ENCODE results near the gene ATP6V0C.

ATP6V0C gene

DNA sequence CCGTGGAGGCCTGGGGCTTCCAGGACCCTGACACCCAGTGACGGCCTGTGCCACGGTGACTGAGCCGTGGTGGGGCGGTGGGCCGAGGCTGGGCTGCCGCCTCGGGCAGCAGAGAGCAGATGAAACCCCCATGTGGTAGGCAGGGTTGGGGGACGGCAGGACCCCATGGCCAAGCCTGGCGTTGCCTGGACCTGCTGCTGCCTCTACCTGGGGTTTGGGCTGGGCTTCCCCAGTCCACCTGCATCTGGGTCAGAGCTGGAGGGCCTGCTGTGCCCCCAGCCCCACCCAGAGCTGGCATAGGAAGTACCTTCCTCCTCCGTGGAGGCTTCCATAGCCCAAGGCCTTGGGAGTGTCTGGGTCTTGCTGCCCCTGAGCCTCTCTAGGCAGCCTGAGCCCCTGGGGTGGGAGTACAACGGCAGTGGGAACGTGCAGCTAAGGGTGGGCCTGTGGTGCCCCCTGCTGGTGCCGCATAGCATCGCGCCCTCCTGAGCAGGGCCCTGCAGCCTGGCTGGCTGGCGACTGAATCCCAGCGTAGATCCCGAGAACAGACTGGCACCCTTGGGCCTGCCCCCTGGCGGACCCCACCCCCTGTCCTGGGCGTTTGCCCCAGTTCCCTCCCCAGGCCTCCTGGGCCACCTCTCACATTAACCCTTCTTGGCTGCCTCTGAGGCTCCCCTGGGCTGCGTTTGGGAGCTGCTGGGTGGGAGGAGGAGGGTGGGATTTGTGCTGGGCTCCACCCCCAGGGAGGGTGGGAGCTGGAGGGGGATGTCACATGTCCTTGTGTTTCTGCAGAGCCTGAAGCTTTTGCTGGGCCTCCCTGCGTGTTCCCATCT is 12.6 kb upstream of the ATP6V0C start:
- Histone ChIP-seq H3K36me3 (ENCODE audit: insufficient read depth, low read length) (peaks cover 19% of the 10 kb centered on the region), H2AFZ (ENCODE audit: low read depth, low read length) (peak overlapping the region; percentile 15), H3K4me1 (ENCODE audit: insufficient read depth, low read length) (peaks cover 13% of the 10 kb centered on the region), H3K4me3 (ENCODE audit: low read length) (peak overlapping the region; percentile 28), H3K27me3 (ENCODE audit: insufficient read depth, low read length) (no peaks in the 10 kb centered on the region), H3K9me3 (ENCODE audit: low read length) (no peaks in the 10 kb centered on the region)

DNA sequence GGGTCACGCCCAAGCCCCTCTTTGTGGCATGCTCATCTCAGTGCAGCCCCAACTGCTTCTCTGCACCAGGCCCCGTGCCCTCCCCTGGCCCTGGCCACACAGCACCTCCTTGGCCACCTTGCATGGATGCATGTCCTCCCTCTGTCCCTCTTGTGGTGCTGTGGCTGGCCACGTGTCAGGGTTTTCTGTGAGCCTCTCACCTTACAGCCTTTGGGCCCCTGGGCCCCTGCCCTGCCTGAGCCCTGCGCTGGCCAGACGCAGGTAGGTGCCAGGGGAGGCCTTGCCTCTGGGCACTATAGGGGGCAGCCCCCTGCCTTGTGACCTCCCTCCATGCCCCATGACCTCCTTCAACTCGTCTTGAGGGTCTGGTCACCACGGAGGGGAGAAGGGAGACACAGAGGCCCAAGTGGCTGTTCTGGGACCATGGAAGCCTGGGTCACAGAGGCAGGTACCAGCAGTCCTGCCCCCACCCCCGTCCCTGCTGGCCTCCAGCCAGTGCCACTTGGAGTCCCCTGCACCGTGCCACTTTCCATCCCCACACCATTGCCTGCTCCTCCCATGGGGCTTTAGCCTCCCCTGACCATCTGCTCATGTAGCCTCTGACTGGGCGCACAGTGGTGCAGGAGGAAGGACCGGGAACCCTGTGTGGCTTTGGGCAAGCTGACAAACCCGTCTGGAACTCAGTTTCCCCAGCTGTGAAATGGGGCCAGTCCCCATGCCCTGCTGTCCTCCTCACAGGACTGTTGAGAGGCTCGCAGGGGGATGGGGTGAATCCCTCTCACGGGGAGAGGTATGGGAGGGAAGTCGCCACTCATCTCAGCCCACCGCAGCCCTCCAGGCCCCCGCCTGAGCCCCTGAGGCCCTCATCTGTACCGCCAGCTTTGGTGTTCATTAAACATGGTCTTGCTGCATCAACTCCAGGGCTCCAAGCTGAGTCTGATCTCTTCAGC is 11.5 kb upstream of the ATP6V0C start:
- H3K4me3 ChIP-seq (ENCODE audit: low read length): no peak overlapping the region
- peaks cover 13% of the 10 kb centered on the region for H3K4me1 ChIP-seq (ENCODE audit: insufficient read depth, low read length)
- H3K27me3 ChIP-seq (ENCODE audit: insufficient read depth, low read length): no peaks in the 10 kb centered on the region
- H3K36me3 ChIP-seq (ENCODE audit: insufficient read depth, low read length): peaks cover 8% of the 10 kb centered on the region
- H3K9me3 ChIP-seq (ENCODE audit: low read length): no peaks in the 10 kb centered on the region
- H2AFZ ChIP-seq (ENCODE audit: low read depth, low read length): peak overlapping the region; percentile 15

DNA sequence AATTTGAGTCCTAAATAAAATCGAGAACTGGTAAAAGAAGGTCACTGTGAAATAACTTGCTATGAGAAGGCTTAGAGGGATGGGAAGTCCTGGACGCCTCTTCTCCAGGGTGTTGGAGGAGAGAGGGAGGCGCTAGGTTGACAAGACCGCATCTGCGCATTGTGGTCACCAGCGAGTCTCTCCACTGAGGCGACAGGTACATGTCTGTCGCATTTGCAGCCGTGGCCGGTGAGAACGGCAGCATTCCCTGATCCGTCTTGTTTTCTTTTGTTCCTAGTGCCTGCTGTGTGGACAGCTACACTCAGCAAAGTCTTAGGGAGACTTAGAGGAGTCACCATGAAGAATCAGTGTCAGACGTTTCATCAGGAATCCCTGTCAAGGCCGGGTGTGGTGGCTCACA is 8.1 kb upstream of the ATP6V0C start:
- Histone ChIP-seq H3K9me3 (ENCODE audit: low read length) (no peaks in the 10 kb centered on the region), H2AFZ (ENCODE audit: low read depth, low read length) (no peak overlapping the region), H3K36me3 (ENCODE audit: insufficient read depth, low read length) (no peaks in the 10 kb centered on the region), H3K4me3 (ENCODE audit: low read length) (no peak overlapping the region), H3K4me1 (ENCODE audit: insufficient read depth, low read length) (peaks cover 18% of the 10 kb centered on the region), H3K27me3 (ENCODE audit: insufficient read depth, low read length) (no peaks in the 10 kb centered on the region)

DNA sequence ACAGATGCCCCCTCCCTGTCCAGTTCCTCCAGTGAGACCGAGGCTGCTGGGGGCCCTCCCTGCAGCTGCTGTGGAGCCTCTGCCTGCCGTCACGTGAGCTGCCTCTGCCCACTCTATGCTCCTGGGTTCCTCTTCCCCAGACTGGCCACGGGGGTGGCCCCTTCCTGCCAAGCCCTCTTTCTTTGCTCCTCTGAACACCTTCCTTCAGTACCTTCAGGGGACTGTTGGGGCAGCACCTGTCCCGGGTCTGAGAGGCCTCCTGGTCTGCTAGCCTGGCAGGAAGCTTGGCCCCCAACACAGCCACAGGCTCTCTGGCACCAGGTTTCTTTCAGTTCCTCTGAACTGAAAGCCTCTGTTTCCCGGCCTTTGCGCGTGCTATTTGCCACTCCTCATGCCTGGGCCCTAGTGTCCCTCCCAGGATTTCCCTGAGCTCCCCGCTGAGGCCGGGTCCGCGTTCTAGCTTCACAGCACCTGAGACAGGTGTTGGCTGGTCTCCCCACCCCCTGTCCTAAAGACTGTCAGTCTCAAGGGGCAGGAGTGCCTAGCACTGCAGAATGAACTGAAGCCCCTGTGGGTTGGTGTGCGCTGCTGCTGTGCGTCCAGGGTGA is 6.6 kb upstream of the ATP6V0C start:
- Histone ChIP-seq H3K4me1 (ENCODE audit: insufficient read depth, low read length) (peaks cover 6% of the 10 kb centered on the region), H3K4me3 (ENCODE audit: low read length) (no peak overlapping the region), H3K9me3 (ENCODE audit: low read length) (no peaks in the 10 kb centered on the region), H2AFZ (ENCODE audit: low read depth, low read length) (no peak overlapping the region), H3K36me3 (ENCODE audit: insufficient read depth, low read length) (no peaks in the 10 kb centered on the region), H3K27me3 (ENCODE audit: insufficient read depth, low read length) (no peaks in the 10 kb centered on the region)

DNA sequence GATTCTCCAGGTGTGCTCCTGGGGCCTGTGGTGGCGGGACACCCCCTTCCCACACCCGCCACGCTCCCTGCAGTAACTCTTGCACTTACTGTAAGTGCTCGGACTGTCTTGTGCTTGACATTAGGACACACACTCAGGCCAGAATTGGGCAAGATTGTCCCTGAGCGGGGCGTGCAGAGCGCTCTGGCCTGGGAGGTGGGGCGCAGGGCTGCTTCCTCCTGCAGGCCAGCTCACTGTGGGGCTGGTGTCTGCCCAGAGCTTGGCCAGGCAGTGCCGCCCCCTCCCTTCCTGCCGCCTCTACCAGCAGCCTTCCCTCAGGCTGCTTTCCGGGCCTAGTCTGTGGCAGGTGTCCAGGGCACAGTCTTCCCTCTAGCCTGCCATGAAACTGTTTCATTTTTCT is 6.1 kb upstream of the ATP6V0C start:
- H3K9me3 ChIP-seq (ENCODE audit: low read length): no peaks in the 10 kb centered on the region
- peaks cover 7% of the 10 kb centered on the region for H3K4me1 ChIP-seq (ENCODE audit: insufficient read depth, low read length)
- no peaks in the 10 kb centered on the region for H3K36me3 ChIP-seq (ENCODE audit: insufficient read depth, low read length)
- H2AFZ ChIP-seq (ENCODE audit: low read depth, low read length): no peak overlapping the region
- no peak overlapping the region for H3K4me3 ChIP-seq (ENCODE audit: low read length)
- no peaks in the 10 kb centered on the region for H3K27me3 ChIP-seq (ENCODE audit: insufficient read depth, low read length)

DNA sequence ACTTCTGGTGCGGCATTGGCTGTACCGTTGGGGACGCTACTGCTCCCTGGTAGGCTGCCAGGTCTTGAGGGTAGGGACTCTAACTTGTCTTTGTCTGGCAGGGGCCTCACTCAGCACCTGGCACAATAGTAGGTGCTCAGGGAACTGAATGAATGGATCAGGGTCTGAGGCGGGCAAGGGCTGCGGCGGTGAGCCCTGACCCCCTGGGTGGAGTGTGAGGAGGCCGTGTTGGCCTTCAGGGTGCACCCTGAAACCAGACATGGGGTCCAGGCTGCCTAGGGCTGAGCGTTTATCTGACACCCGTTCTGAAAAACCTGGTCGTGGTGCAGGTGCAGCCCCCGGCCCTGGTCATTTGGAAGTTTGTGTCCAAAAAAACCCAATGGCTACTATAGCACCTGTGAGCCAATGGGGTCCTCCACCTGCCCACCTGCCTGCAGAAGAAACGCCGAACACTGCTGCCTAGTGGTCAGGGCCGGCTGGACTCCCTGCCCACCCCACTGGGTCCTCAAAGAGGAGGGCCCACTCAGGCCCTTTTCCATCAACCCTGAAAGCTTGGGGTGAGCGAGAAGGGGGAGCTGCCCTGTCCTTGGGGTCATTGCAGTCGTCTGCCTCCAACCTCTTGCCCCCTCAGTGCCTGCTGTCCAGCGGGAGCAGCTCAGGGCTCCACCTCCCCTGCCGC is 4.9 kb upstream of the ATP6V0C start:
- Histone ChIP-seq H2AFZ (ENCODE audit: low read depth, low read length) (no peak overlapping the region), H3K27me3 (ENCODE audit: insufficient read depth, low read length) (no peaks in the 10 kb centered on the region), H3K4me3 (ENCODE audit: low read length) (no peak overlapping the region), H3K4me1 (ENCODE audit: insufficient read depth, low read length) (peaks cover 14% of the 10 kb centered on the region), H3K36me3 (ENCODE audit: insufficient read depth, low read length) (no peaks in the 10 kb centered on the region), H3K9me3 (ENCODE audit: low read length) (no peaks in the 10 kb centered on the region)

DNA sequence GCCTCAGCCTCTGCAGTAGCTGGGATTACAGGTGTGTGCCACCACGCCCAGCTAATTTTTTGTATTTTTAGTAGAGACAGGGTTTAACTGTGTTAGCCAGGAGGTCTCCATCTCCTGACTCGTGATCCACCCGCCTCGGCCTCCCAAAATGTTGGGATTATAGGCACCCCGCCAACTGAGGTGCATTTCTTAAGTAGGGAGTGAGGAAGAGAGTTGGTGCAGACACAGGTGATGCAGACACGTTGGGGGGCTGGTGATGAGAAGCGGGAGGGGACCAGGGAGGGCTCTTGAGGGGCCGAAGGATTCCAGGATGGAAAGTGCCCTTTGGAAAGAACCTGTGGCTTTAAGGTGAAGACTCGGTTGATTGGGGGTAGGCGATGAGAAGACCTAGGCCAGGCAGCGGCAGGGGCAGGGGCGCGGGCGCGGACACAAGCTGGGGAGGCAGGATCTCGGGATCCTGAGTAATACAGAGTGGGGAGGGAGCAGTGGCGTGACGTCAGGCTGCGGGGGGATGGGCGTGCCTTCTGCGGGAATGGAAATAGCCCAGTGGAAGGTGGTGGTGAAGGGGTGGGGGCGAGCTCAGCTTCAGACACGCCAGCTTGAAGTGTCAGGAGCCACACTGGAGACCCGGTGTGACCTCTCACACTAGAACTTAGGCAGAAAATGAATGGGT is 2.5 kb upstream of the ATP6V0C start:
- Histone ChIP-seq H3K27me3 (ENCODE audit: insufficient read depth, low read length) (no peaks in the 10 kb centered on the region), H2AFZ (ENCODE audit: low read depth, low read length) (no peak overlapping the region), H3K4me3 (ENCODE audit: low read length) (no peak overlapping the region), H3K9me3 (ENCODE audit: low read length) (no peaks in the 10 kb centered on the region), H3K36me3 (ENCODE audit: insufficient read depth, low read length) (peaks cover 2% of the 10 kb centered on the region), H3K4me1 (ENCODE audit: insufficient read depth, low read length) (peaks cover 29% of the 10 kb centered on the region)

DNA sequence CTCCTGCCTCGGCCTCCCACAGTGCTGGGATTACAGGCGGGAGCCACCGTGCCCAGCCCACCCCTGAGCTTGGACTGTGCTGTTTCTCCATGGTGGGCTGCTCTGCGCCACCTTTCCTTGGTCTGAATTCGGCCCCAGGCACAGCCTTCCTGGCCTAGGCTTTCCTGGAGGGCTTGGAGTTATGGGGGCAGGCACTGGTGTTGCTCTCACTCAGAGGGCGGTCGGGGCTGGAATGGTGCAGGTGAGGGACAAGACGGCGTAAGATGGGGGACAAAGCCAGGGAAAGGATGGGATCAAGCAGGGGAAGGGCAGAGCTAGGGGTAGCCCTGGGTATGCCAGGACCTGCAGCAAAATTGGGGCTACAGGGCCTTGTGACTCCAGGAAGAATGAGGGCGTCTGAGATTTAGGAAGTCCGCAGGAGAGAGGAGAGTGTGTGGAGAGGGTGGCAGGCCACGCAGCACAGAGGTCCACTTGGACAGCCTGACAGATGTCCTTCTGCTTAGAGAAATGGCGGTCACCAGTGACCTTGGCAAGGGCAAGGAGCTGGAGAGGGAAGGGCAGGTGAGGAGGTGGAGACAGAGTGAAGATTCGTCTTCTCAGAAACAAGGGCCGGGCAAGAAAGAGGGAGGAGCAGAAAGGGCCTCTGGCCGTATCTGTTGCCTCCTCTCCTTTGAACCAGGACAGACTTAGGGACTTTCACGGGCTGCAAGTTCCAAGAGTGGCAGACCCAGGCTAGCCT is 1.6 kb upstream of the ATP6V0C start:
- no peak overlapping the region for H3K4me3 ChIP-seq (ENCODE audit: low read length)
- H2AFZ ChIP-seq (ENCODE audit: low read depth, low read length): no peak overlapping the region

DNA sequence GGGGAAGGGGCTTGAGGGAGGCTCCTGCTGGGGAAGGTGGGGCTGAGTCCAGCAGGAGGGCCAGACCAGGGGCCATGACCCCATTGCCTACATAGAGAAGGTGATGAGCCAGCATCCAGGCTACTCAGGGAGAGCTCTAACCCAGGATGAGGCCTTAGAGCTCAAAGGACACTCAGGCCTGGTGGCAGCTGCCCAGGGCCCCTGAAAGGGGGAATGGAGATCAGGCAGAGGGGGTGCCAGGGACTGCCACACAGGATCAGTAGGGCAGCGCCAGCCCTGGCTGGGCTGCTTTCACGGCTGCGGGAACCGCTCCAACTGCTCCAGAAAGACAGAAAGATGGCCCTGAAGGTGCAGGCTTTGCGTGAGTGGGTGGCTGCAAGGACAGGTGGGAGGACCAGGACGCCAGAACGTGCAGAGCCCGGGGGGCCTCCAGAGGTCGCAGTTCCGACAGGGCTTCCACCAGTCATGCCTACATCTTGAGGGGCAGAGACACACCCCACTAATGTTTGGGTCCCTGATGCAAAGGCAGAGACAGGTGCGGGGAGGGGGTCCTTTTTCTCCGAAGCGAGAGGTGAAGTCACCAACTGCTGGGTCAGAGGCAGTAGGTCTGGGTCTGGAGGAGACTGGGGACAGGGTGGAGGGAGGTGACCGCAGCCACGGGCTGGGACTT is 882 bp upstream of the ATP6V0C start:
- peaks cover 6% of the 10 kb centered on the region for H3K36me3 ChIP-seq (ENCODE audit: insufficient read depth, low read length)
- H2AFZ ChIP-seq (ENCODE audit: low read depth, low read length): peak overlapping the region; percentile 79
- H3K4me3 ChIP-seq (ENCODE audit: low read length): peak overlapping the region; percentile 54
- no peaks in the 10 kb centered on the region for H3K9me3 ChIP-seq (ENCODE audit: low read length)
- no peaks in the 10 kb centered on the region for H3K27me3 ChIP-seq (ENCODE audit: insufficient read depth, low read length)
- peaks cover 29% of the 10 kb centered on the region for H3K4me1 ChIP-seq (ENCODE audit: insufficient read depth, low read length)

More for the DNA sequence above, 1.6 kb upstream of the ATP6V0C start:
- no peaks in the 10 kb centered on the region for H3K27me3 ChIP-seq (ENCODE audit: insufficient read depth, low read length)
- no peaks in the 10 kb centered on the region for H3K9me3 ChIP-seq (ENCODE audit: low read length)
- peaks cover 6% of the 10 kb centered on the region for H3K36me3 ChIP-seq (ENCODE audit: insufficient read depth, low read length)
- peaks cover 29% of the 10 kb centered on the region for H3K4me1 ChIP-seq (ENCODE audit: insufficient read depth, low read length)

DNA sequence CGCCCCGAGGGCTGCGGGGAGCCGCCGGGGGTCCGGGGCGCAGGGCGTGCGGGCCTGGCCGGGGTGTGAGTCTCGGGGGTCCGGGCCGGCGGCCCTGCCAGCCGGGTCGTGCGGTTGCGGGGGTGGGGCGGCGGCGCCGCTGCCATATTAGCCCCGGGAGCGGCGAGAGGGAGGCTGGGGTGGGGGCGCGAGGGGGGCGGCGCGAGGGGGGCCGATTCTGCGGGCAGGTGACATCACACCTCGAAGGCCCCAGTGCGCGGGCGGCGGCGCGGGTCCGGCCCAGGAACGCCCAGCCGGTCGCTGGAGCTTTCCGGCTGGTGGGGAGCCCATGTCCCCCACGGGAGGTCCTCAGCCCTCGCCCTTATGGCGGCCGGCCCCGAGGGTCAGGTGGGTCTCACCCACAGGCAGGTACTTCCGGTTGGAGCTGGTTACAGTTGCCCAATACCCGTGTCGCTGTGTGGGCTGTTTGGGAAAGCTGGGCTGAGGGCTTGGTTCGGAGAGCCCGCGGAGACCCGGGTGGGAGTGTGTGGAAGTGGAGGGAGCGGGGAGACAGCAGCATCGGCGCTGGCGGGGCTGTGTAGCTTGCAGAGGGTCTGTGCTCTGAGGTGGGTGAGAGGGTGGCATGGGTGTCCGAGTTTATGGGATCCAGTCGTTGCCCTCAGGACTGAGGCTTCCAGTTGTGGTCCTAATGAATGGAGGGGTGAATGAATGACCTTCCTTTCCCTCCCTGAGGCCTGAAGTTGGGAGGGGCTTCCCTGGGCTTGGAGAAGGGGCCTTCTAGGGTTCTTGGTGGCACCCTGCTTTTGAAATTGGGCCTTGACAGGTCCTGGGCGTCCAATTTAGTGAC is 804 bp downstream of the ATP6V0C start:
- Histone ChIP-seq H3K4me1 (ENCODE audit: insufficient read depth, low read length) (peaks cover 40% of the 10 kb centered on the region), H3K27me3 (ENCODE audit: insufficient read depth, low read length) (no peaks in the 10 kb centered on the region), H3K9me3 (ENCODE audit: low read length) (no peaks in the 10 kb centered on the region), H3K36me3 (ENCODE audit: insufficient read depth, low read length) (peaks cover 9% of the 10 kb centered on the region), H2AFZ (ENCODE audit: low read depth, low read length) (no peak overlapping the region), H3K4me3 (ENCODE audit: low read length) (peak overlapping the region; percentile 54)

Data from neuron (in vitro differentiated cells).